Activated T-cell treated with anti-CD3 and anti-CD28 coated beads, Interleukin-2, amount 50 U/mL, for 4 hours (primary cell): ENCODE results near the gene TIMP3. TPM values are rescaled to one million over a fixed set of nuclear protein-coding genes. Genes with fewer than 3 reads are reported as not detected.

ENCODE experiments used
- ATAC-seq, 2 donors: fragments of 200-7000 bp; cut with Tn5 transposase; one replicate each; pipeline ENCODE4 v1.10.0; 2021
- DNase-seq: peaks from one replicate; pipeline ENCODE4 v3.0.0-alpha.2; 2020
- H3K27me3 Mint-ChIP-seq: one replicate; pipeline ENCODE4 v1.8.0; 2021; ENCODE audit warnings: low read depth, mixed read lengths
- H3K36me3 Mint-ChIP-seq: one replicate; pipeline ENCODE4 v1.8.0; 2022; ENCODE audit warnings: mixed read lengths; ENCODE audit not compliant: insufficient read depth
- H3K4me1 Mint-ChIP-seq: one replicate; pipeline ENCODE4 v1.8.0; 2021; ENCODE audit warnings: low read depth, mixed read lengths
- H3K4me3 Mint-ChIP-seq: one replicate; pipeline ENCODE4 v1.8.0; 2021; ENCODE audit warnings: mild to moderate bottlenecking, moderate library complexity, mixed read lengths
- H3K9me3 Mint-ChIP-seq: one replicate; pipeline ENCODE4 v1.8.0; 2021; ENCODE audit warnings: mixed read lengths
- total RNA-seq, 3 donors: library from RNA; stranded (reverse); gene quantifications; one replicate each; pipeline ENCODE4 v1.2.1, GENCODE V29; 2021

Gene TIMP3
- total RNA-seq, 3 donors from 2014 or later = 1.1 to 2.3 (median 1.5) TPM

- DNase-seq (no peak), ATAC-seq (no peak)
- no peaks in the 10 kb centered on the region for H3K4me1 Mint-ChIP-seq
- H3K27me3 Mint-ChIP-seq = no peaks in the 10 kb centered on the region
- H3K4me3 Mint-ChIP-seq = no peak overlapping the region
- H3K36me3 Mint-ChIP-seq = no peaks in the 10 kb centered on the region
- no peaks in the 10 kb centered on the region for H3K9me3 Mint-ChIP-seq
Observed at GRCh38 chr22:32904044-32904443, 102.5 kb downstream of the TIMP3 start.

GRCh38 chr22:32905400-32905799 lies 103.9 kb downstream of the TIMP3 start:
- Mint-ChIP-seq H3K4me1 (no peaks in the 10 kb centered on the region), H3K36me3 (no peaks in the 10 kb centered on the region), H3K9me3 (no peaks in the 10 kb centered on the region), H3K27me3 (no peaks in the 10 kb centered on the region), H3K4me3 (no peak overlapping the region)
- no peak for DNase-seq
- no peak for ATAC-seq

- Mint-ChIP-seq H3K27me3 (no peaks in the 10 kb centered on the region), H3K4me1 (no peaks in the 10 kb centered on the region), H3K4me3 (no peak overlapping the region), H3K36me3 (no peaks in the 10 kb centered on the region), H3K9me3 (no peaks in the 10 kb centered on the region)
- DNase-seq (no peak), ATAC-seq (no peak)
Observed at GRCh38 chr22:32909581-32910428, 108.3 kb downstream of the TIMP3 start.

- Mint-ChIP-seq H3K4me1 (no peaks in the 10 kb centered on the region), H3K9me3 (peaks cover 3% of the 10 kb centered on the region), H3K4me3 (no peak overlapping the region), H3K27me3 (no peaks in the 10 kb centered on the region), H3K36me3 (no peaks in the 10 kb centered on the region)
- no peak for DNase-seq
- no peak for ATAC-seq
Observed at GRCh38 chr22:32910429-32910772, 108.9 kb downstream of the TIMP3 start.

GRCh38 chr22:32911503-32911902 lies 110.0 kb downstream of the TIMP3 start:
- H3K27me3 Mint-ChIP-seq = no peaks in the 10 kb centered on the region
- DNase-seq = no peak
- no peak for ATAC-seq
- no peaks in the 10 kb centered on the region for H3K36me3 Mint-ChIP-seq
- no peak overlapping the region for H3K4me3 Mint-ChIP-seq
- peaks cover 9% of the 10 kb centered on the region for H3K9me3 Mint-ChIP-seq
- H3K4me1 Mint-ChIP-seq = no peaks in the 10 kb centered on the region
